NCI-H82 treated with DMSO at 0.1 percent for 48 hours (cell line): ENCODE results near the gene AKT2.
A peak's percentile ranks its signal among the peaks of the same experiment; 100 is the strongest.

Experiments
- DNase-seq: peaks from one replicate; lab custom pipeline; 2025; ENCODE audit not compliant: unreplicated experiment; lab: John Stamatoyannopoulos, UW

The AKT2 gene

GRCh38 chr19:40192758-40193586 is 92.2 kb downstream of the AKT2 start:
- DNase-seq = no peak

DNA sequence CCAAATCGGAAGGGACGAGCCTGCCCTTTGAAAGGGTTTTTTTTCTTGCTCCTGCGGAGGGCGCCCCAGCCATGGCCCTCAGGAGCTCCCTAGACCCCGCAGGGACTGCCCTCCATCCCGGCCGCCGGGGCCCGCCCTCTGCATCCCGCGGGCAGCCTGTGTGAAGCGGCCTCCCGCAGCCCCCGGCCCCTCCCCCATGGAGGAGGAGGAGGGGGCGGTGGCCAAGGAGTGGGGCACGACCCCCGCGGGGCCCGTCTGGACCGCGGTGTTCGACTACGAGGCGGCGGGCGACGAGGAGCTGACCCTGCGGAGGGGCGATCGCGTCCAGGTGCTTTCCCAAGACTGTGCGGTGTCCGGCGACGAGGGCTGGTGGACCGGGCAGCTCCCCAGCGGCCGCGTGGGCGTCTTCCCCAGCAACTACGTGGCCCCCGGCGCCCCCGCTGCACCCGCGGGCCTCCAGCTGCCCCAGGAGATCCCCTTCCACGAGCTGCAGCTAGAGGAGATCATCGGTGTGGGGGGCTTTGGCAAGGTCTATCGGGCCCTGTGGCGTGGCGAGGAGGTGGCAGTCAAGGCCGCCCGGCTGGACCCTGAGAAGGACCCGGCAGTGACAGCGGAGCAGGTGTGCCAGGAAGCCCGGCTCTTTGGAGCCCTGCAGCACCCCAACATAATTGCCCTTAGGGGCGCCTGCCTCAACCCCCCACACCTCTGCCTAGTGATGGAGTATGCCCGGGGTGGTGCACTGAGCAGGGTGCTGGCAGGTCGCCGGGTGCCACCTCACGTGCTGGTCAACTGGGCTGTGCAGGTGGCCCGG is 93.1 kb downstream of the AKT2 start:
- no peak for DNase-seq

- DNase-seq = peak; percentile 5
Measured at GRCh38 chr19:40190891-40191835, 94.0 kb downstream of the AKT2 start, which contains the start of gene MAP3K10. TSS of gene MAP3K10 (plus strand) at chr19:40191426. CDS start at chr19:40192032, 606 bp downstream.

- no peak for DNase-seq
Measured at GRCh38 chr19:40184273-40184672, 100.9 kb downstream of the AKT2 start.
